Stimulated activated naive CD4-positive, alpha-beta T cell treated with Interleukin-2 at 50 U/mL for 16 hours (primary cell): ENCODE results near the gene LDLRAD4.

Source experiments
- DNase-seq: peaks from one replicate; lab custom pipeline; 2025; lab: John Stamatoyannopoulos, UW

LDLRAD4 gene

DNA sequence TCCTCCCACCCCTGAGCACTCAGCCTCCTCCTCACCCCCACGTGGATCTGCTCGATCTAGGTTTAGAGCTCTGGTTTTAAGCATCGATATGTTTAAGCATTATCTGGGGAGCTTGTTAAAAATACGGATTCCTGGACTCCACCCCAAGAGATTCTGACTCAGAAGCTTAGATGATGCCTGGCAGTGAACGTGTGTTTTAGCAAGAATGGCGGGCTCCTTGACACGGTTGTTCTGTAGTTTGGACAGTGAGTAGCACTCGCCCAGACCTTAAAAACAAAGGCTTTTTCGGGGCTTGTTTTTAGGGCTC, 47.3 kb downstream of the LDLRAD4 start:
- DNase-seq = no peak

DNA sequence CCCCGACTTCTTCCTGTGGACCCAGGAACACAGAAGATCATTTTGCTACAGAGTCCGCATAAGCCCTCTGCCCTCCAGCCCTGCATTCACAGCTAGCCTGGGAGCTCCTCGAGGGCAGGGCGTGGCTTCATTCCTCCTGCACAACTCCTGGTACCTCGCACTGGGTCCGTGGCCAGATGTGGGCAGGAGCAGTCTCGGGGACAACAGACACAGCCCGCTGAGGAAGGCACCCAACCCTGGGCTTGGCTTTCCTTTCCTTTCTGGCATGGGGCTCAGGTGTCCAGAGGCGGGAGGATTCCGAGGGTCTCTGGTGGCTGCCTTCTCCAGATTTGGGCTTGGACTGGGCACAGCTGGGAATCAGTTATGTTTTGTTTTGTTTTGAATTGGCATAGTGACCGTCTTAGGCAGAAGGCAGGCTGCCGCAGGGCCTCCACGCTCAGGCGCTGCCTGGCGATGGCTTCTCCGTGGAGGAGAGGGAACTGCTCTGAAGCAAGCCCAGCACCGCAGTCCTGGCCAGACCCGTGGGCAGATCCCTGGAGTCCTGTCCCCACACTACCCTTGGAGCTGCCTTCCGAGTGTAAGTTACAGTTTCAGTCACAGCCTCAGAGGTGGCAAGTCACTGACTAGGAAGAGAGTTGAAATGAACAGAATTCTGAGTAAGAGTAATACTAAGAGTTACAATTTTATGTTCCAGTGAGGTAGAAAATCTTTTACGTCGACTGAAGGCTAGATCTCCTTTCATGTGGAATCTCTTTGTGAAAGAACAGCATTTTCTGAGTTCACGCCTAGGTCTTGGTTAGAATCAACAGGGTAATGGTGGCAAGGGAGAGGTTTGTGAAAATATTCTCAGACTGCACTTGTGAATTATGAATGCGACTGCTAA, 47.9 kb downstream of the LDLRAD4 start:
- DNase-seq = peak; percentile 49

DNA sequence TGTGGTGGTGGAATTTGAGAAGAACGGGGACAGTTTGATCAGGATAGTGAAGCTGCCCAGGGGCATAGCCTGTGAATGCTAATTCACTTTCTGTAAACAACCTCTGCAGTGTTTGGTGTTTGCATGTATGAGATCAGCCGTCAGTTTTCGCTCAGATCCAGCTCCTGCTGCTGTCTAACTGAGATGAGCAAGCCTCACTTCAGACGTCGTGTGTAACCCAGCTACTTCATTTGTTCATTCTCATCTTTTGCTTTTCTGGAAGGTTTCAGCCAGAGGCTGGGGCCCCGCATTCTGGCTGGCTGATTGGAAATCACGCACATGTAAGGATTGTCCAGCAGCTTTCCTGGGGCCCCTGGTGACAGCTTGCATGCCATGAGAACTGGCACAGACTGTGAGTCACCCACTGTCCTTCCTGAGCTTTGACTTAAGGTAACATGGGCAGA, 48.9 kb downstream of the LDLRAD4 start:
- DNase-seq = no peak

DNA sequence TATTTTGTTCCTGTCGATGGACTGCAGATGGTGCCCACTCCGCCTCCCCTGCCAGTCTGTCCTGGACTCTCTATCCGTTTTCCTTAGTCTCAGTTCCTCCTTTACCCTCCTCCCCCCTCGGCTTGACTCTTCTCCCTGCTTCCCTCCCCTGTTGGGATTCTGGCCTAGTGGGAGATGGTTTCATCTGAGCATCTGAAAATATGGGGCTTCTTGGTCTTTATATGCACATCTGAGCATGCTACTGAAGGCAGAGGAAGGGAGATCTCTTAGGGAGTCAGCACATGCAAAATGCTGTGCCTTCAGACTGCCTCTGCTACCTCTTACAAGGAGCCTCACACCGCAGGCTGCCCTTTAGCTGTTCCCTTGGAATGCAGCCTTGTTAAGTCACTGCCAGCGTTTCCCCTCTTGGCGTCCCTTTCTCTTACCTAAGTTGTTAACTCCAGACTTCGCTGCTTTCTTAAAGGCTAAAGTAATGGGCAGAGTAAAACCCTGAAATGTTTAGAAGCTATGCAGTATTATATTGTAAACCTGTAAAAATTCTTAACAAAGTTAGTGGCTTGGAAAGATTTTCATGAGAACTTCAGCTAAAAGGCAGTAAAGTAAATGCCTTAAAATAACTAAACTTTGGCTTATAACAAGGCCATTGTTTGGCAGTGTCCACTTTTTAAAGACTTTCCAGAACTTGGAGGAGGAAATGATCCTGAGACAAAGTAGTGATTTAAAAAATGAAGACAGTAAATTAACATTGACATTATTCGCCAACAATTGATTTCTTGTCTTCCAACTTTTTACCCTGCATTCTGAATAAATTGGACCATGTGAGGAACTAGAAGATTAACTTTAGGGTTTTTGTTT, 49.8 kb downstream of the LDLRAD4 start:
- DNase-seq = no peak

DNA sequence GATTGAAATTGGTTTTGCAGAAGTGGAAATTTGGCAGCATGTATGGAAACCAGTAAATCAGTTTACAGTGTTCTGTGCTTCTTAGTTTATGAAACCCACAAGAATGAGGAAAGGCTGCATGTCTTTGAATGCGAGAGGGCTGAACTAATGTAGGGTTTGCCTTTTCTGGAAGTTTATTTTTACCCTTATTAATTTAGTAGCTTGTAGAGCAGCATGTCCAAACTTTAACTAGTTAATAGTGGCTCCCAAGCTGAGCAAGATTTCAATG, 50.4 kb downstream of the LDLRAD4 start:
- no peak for DNase-seq

DNA sequence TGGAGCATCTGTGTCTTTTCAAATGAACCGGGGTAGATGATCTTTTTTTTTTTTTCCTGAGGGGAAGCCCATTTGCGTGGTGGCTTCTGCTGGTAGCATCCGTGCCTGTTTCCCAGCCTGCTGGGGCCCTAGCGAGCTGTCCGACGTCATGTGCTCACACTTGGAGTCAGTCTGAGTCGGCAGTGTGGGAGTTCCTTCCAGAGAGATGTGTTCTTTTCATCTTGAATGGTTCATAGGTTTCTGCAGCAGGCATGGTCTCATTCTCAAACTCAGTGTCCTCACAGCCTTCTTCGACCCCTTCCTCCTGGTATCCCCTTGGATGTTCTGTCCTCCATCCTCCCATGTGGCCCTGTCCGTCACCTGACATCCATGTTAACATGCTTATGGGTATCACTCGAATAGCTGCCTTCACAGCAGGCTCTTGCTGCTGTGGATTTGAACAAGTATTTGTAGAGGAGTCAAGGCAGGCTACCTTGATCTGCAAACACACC, 51.0 kb downstream of the LDLRAD4 start:
- no peak for DNase-seq

DNA sequence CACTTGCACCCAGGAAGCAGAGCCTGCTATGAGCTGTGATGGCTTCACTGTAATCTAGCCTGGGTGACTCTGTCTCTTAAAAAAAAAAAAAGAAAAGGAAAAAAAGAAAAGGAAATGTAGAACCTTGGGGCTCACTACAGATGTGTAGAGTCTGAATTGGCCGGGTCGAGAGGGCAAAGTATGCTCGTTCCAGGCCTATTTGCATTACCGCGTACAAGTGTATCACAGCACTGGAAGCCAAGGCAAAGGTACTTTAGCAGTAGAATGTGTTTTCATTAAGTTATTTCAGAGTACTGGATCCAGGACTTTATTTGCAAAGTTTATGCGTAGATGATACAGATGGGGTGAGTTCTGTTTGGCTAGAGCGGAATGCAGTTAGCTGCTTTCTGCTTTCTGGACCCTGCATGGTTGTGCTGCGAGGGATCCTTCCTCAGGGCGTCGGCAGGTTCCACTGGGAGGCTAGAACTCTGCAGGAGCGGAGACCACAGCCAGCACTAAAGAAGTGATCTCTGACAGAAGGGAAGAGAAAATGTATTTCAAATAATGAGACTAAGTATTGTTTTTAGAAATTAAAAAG, 51.8 kb downstream of the LDLRAD4 start:
- no peak for DNase-seq

DNA sequence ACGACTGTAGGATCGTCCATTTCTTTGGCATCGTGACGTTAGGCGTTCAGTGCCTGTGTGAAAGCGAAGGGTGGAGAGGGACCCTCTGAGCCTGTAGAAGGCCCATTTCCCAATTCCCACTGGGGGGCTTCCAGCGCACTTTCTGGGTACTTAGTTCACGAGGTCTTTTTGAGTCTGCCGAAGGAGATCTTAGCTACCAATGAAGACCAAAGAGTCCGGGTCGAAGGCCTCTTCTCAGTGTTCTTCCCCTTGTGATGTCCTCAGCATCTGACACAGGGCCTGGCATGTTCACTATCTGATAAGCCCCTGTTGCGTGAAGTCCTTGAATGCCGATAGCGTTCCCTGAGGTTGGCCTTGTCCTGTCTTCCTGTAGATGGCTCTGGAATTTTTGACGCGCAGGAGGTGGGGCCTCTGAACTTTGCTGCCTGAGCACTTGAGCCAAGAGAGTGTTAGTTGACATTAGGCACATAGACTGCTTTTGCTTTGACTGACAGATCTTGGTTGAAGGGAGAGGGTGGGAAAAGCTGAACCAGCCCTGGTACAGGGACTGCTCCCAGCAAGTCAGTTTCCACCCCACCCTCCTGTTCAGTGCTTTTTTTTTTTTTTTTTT, 52.8 kb downstream of the LDLRAD4 start:
- no peak for DNase-seq

DNA sequence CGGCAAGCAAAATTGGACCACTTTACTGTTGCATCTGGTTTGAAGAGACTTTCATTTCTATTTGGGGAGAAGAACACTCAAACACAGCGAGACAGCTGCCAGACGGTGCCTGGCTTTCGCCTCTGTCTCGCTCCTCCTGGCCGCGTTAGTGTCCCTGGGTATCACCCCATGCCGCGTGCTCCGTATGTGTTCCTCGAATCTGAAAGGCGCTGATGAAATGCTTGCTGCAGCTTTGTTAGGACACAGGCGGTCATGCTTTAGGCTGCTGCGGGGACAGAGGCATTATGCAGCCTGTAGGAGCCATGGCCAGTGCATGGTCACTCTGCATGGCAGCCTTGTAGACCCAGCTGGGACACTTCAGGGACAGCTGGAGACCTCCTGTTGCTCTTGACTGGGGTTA, 53.9 kb downstream of the LDLRAD4 start:
- no peak for DNase-seq

DNA sequence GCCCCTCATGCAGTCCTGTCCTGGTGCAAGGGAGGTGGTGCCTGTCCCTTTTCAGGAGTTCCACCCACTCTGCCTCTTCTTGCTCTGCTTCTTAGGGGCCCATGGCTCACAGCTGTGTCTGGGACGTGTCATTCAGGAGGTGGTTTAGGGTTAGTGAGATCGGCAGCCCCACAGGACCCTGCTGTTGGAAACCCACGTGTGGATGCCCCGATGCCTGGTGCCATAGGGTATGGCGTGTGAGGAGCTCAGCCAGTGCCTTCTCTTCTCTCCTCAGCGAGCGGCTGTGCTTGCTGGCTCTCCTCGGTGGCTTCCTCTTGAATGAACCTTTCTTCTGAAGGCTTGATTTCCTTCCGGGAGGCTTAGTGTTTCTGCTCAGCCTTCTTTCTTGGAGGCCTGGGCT, 55.2 kb downstream of the LDLRAD4 start:
- DNase-seq = peak; percentile 13

DNA sequence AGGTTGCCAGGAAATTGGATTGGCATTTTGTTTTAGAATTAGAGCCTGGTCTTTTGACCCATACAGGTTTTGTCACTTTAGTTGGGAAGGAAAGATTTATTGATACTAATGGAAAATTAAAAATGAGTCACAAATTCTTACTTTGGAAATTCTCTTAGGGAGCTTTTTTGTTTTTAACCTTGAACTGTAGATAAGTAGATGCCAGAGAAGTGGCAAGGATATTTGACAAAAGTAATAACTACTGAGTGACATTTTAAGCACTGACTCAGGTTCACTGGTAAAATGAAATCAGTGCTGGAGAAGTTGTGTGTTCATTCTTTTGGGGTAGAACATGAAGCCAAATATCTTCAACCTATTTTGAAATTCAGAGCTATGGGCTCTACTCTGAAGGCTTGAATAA, 56.5 kb downstream of the LDLRAD4 start:
- DNase-seq = no peak

DNA sequence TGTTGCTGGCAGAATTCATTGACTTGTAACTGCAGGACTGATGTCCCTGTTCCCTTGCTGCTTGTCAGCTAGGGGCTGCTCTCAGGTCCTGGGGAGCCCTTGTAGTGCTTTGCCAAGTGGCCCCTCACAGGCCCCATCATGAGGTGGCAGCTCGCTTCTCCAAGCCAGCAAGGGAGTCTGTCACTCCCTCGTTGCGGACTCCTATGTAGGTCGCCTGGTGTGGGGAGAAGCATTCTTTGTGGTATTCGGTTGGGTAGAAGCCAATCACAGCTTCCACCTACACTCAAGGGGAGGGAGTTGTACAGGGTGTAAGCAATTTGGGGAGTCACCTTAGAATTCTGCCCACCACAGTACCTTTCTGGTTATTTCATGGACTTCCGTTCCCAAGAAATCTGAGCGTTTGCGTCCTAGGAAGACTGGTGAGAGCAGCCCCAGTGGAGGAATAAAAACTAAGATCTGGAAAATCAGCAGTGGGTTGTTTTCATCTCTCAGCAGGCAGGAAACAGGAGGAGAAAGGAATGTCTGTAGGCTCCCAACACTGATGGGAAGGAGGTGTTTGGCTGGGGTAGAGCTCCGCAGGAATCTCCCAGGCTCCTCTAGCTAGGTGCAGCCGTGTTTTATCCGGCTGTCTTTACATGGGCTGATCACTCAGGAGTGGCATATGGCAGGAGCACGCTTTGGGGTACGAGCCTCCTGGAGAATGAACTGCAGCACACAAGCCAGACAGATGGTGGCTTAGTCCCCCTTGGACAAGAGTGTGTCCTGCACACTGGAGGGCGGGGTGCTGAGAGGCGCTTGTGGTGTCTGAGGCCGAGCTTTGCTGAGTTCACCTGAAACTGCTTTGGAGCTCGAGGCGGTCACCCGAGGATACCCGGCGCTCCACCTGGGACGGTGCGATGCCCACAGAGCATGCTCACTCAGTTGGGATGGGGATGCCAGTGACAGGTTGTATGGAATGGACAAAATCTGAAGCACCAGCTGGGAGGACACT, 58.3 kb downstream of the LDLRAD4 start:
- DNase-seq = peak; percentile 19

DNA sequence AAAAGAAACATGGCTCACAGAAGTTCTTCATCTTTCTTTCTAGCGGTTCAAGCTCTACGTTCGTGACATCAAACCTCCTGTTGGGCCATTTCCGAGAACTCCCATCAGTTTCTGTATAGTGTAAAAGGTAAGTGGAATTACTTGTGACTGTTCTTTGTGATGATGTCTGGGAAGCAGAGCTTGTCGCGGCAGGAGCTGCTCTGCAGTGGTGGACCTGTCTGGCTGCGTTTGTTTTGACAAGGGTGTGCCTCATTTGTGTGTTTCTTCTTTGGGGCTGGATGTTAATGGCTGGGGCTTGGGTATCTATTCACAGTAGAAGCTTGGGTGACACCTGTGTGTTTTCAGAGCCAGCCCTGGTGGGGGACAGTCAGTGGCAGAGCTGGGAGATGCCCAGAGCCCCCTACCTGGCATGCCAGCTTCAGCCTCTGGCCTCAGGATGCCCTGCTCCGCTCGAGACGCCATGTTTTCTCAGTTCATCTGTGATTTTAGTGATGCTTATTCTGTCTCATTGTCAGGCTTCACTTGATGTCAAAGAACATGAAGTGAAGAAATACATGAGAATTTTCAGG, 59.6 kb downstream of the LDLRAD4 start:
- peak; percentile 6 for DNase-seq

DNA sequence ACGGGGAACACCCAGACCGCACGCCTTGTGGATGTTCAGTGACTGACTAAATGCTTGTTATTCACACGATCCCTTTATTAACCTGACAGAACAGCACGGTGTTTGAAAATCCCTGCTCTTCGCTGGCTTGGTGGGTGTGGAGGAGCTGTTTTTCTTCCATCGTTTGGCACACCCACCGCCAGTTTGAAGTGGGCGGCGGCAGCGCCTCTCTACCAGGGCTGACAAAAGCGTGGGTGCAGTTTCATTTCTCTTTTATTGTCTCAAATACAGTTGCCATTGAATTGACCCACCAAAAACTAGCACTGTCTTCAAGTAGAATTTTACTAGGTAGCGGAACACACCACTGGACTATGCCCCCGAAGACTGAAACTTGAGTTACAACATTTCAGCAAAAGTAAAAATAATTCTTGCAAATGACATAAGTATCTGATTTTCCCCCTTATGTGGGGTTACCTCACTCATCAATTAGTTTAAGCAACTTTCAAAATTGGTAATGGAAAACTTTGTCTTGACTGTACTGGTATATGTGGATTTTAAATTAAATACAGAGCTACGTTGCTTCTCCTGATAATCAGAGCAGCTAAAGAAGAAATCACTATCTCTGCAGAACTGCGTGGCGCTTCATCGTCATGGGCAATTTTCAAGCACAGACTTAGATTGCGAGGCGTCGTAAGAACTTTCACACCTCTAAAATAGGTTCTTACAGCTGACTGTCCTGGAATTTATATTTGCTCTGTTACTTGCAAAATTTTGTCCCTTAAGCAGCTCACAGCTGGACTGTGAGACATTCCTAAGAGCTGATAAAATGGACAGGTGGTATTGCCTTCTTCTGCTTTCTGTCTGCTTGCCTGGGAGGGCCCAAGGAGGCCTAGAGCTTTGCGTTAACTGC, 60.9 kb downstream of the LDLRAD4 start:
- peak; percentile 40 for DNase-seq

DNA sequence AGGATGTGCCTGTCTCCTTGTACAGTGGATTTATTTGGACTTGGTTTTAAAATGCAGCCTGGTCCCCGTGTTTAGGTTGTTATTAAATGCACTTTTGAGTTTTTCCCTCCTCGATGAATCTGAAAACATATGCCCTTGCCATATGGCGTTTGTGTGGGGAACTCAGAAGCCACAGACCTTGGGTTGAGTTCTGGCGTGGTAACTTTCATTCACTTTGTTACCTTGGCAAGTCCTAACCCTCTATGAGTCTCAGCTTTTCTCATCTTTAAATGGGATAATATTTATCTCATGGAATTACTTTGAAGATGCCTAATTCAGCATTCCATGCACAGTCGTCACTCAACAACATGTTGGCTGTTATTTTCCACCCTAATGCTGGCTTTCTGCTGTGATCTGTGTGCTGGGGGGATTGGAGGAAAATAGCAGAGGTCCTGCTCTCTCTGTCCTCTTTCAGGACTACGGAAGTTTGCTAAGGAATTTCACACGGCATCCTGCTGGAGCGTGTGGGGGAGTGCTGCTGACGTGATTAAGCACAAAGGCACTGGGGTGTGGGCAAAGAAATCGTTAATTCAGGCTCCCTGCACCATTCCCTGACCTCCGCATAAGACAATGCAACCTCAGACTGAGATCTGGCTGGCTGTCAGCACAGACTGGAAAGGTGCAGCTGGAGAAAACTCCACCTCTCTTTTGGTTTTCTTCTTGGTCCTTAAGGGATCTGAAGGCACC, 61.7 kb downstream of the LDLRAD4 start:
- no peak for DNase-seq

DNA sequence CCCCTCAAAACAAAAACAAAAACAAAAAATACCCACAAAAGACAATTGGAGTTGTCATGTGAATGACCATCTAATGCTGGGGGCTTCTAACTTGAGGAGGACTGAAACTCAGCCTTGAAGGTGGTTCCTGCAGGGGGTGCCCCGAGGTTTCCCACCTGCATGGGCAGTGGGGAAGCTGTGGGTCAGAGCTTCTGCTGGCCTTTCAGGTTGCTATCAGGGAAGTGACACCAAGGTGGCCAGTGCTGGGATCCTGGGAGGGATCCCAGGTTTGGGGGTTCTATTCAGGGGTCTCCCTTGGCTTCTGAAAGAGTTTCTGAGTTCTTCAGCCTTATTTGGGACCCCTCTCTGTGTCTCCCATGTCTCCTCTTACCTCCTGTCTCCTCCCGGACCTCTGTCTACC, 62.8 kb downstream of the LDLRAD4 start:
- no peak for DNase-seq

DNA sequence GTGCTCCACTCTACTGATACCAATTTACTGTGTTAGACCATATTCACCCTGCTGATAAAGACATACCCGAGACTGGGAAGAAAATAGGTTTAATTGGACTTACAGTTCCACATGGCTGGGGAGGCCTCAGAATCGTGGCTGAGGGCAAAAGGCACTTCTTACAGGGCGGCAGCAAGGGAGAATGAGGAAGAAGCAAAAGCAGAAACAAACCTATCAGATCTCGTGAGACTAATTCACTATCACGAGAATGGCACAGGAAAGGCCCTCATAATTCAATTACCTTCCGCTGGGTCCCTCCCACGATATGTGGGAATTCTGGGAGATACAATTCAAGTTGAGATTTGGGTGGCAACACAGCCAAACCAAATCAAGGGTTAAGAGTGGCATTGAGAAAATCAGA, 65.2 kb downstream of the LDLRAD4 start:
- DNase-seq = no peak

DNA sequence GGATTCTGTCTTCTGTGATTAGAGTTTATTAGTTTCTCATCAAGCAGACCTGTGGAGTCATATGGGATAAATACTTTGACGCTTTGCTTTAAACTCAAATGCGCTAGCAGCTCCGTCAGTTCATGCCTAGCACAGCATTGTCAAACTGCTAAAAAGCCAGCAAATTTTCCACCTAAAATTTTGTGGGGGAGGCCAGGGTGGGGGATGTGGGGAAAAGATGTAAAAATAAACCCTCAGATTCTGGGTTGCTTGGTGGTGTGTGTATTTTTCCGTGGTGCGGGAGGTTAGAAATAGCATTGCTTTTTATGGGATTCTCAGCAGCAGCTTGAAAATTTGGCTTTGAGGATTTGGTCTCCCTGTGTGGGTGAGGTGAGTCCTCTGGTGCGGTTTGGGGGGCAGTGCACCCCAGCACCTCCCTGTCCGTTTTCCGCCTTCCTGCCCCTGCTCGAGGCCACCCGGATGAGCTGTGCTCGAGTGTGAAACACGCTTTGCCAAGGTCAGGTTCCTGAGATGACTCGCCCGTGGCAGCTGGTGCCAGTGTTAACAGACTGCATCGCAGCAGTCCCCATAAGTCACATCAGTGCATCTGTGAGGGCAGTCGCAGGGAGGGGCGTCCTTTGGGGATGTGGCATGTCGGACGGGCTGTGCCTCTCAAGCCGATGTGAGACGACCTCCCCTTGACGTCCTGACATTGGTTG, 65.9 kb downstream of the LDLRAD4 start:
- DNase-seq = peak; percentile 50

DNA sequence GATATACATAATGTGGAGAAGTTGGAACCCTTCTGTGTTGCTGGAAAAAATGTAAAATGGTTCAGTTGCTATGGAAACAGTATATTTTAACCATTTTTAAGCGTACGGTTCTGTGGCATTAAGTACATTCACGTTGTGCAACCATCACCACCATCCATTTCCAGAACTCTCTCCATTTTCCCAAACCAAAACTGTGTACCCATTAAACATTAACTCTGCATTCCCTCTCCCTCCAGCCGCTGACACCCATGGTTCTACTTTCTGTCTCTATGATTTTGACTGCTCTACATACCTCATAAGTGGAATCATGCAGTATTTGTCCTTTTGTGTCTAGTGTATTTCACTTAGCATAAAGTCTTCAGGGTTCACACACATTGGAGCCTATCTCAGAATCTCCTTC, 67.3 kb downstream of the LDLRAD4 start:
- DNase-seq = no peak
